ENCODE data around the gene PIK3AP1.

GRCh38 chr10:96570511-96570910, 149.8 kb downstream of the PIK3AP1 start:
- TF ChIP-seq CTCF (IDR thresholded peaks at IDR 0.05) (no peak), EP300 (IDR thresholded peaks at IDR 0.05) (no peak), POLR2A (IDR thresholded peaks at IDR 0.05) (no peak), POLR2AphosphoS5 (IDR thresholded peaks at IDR 0.05) (no peak)
